ENCODE data around the gene STK25.

GRCh38 chr2:241498115-241499070 lies 10.0 kb downstream of the STK25 start:
- no peak for TF ChIP-seq EZH2 (IDR thresholded peaks at IDR 0.05; ENCODE audit: insufficient read depth, low read length)
- TF ChIP-seq CTCF (IDR thresholded peaks at IDR 0.05; ENCODE audit: insufficient read depth, low read depth, low read length): no peak
